Stimulated activated naive CD4-positive, alpha-beta T cell (primary cell): Measurements from ENCODE around the gene PCNX2.
A peak's percentile ranks its signal among the peaks of the same experiment; 100 is the strongest.

Experiments used
- DNase-seq, 6 experiments: peaks; one replicate each; lab custom pipeline; 2025; lab: John Stamatoyannopoulos, UW

Gene PCNX2

GRCh38 chr1:232958067-232958466 lies 337.5 kb downstream of the PCNX2 start:
- no peak for DNase-seq

GRCh38 chr1:232956081-232956480 lies 339.4 kb downstream of the PCNX2 start:
- no peak for DNase-seq

- DNase-seq, result no peak
Measured at GRCh38 chr1:232954594-232955365, 340.7 kb downstream of the PCNX2 start.

GRCh38 chr1:232952514-232953499 lies 342.7 kb downstream of the PCNX2 start:
- peak in 2 of 6 experiments; percentile 7 for DNase-seq

DNA sequence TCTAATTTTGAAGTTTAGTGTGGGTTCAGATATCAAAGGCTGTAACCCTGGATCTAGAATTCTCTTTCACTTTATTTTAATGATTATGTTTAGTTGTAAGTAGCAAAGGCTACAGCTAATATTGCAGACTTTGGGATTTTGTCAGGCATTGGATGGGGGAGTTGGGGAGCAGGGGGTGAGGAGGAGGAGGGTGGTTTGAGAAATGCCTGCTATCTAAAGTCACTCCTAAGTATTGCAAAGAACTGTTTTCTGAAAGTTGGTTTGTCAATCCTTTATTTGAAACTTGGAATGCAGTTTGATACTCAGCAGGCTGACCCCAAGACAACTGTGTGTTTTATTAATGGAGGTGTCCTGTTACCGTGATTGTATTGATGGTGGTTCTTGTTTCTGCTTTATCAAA lies 343.9 kb downstream of the PCNX2 start:
- DNase-seq, result no peak

- peak in 2 of 6 experiments; percentile 27 to 51 for DNase-seq
Measured at GRCh38 chr1:232951180-232951579, 344.3 kb downstream of the PCNX2 start.

- DNase-seq, result peak; percentile 82 to 93 (median 90)
Measured at GRCh38 chr1:232950197-232951176, 345.0 kb downstream of the PCNX2 start, which contains the start of gene NTPCR. TSS of gene NTPCR (plus strand) at chr1:232950611. CDS start at chr1:232950711, 100 bp downstream.

GRCh38 chr1:232949636-232950196 lies 345.8 kb downstream of the PCNX2 start:
- DNase-seq, result no peak

DNA sequence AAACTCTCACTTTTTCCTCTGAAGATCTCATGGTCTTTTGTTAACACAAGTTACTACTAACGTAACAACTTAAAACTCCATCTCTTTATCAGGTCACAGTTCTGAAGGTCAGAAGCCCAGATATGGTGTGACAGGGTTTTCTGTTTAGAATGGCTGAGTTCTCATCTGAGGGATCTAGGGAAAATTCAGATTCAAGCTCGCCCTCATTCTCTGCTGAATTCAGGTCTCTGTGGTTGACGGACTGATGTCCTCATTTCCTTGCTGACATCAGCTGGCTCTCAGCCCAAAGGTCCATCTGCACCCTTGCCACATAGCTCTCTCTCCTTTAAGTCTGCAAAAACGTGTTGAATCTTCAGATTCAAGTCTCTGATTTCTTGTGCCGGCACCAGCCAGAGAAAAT lies 351.2 kb downstream of the PCNX2 start:
- DNase-seq, result no peak

- DNase-seq, result no peak
Measured at GRCh38 chr1:232943679-232944252, 351.8 kb downstream of the PCNX2 start.

DNA sequence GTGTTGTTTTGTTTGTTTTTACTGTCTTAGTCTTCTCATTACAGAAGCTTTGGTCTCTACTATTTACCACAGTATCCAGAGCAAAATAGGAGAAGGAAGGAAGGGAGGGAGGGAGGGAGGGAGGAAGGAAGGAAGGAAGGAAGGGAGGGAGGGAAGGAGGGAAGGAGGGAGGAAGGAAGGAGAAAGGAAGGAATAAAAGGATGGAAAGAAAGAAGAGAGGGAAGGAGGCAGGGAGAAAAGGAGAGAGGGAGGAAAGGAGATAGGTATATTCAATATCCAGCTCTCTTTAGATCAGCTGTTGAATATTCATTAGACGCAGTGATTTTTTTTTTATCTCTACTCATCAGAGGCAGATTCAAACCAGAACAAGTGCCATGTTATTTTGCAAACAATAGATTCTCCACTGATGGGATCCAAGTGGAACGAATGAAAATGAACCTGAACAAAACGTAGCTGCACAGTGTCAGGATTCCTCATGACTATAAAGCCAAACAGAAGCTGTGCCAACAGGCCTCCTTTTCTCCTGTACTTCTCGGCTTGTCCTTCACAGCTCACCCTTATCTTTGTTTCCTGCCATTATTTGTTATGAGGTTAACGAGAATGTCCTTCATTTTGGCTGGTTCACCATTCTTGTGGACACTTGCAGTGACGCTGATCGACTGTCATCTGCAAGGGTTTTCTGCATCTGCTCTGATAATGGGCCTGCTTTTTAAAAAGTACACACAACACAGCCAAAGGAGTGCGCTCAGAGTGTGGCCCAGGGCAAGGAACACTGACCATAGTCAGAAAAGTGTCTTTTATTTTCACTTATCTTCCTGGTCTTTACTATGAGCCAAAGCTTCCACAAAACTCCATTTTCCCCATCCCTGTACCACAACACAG lies 352.9 kb downstream of the PCNX2 start:
- DNase-seq, result no peak

DNA sequence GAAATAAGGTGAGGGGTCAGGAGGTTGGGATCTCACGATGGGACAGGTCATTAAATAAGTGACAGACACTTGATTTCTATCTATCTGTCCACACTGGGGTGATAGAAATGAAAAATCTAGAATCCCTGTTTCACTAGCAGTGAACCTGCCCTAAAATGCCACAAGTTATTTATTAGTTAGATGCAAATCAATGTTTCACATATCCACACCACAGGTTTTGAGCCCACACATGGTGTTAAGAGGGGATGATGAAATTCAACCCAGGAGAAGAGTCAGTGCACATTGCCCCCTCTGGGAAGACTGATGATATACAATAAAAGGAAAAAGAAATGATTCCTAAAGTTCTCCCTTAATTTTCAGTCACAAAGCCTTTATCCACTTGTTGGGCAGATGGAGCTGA lies 355.3 kb downstream of the PCNX2 start:
- DNase-seq, result no peak

- DNase-seq, result no peak
Measured at GRCh38 chr1:232939748-232940147, 355.8 kb downstream of the PCNX2 start.

GRCh38 chr1:232938926-232939325 lies 356.6 kb downstream of the PCNX2 start:
- DNase-seq, result no peak

- no peak for DNase-seq
Measured at GRCh38 chr1:232937741-232938375, 357.7 kb downstream of the PCNX2 start.

DNA sequence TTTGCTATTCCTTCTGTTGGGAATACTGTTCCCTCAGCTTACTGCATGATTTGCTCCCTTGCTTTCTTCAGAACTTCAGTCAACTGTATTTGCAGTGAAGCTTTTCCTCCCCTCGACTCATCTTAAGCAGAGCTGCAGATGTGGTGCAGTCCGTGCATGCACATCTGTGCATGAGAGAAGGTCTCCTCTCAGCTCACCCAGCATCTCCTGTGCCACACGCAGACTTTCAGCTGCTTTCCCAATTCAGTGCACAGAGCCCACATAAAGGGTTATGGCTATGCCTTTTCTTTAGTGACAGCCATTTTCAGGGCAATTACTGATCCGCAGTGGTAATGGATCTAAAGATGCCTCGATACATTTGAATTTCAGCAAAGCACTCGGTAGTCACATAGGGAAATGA lies 358.6 kb downstream of the PCNX2 start:
- DNase-seq, result no peak
